ENCODE results near the gene EIF5B. TPM values are rescaled to one million over a fixed set of nuclear protein-coding genes. Genes with fewer than 3 reads are reported as not detected.

EIF5B gene
- total RNA-seq, 4 donors from 2014 or later = 19.4 to 40.7 (median 30.0) TPM

- Histone ChIP-seq H3K4me1 (peaks cover 0 to 8% (median 0%) of the 10 kb centered on the region in 3 donors), H3K27ac (no peak overlapping the region), H3K4me3 (no peak overlapping the region), H3K36me3 (peaks cover 4 to 100% (median 55%) of the 10 kb centered on the region in 3 donors), H3K9me3 (no peaks in the 10 kb centered on the region), H3K27me3 (no peaks in the 10 kb centered on the region)
- DNase-seq = no peak
- WGBS, 2 donors = 56 to 69% methylated on average over 3 of the region's 3 CpGs
- TF ChIP-seq CTCF (IDR thresholded peaks at IDR 0.05) (no peak), POLR2A (IDR thresholded peaks at IDR 0.05) (no peak)
- intact Hi-C loops (cut with DNase I) = no loop called here
Observed at GRCh38 chr2:99397266-99397920, 60.2 kb downstream of the EIF5B start.

GRCh38 chr2:99398303-99398702, 61.1 kb downstream of the EIF5B start:
- no peak overlapping the region for H3K27ac ChIP-seq
- no peak overlapping the region for H3K4me3 ChIP-seq
- WGBS, 2 donors = 87 to 90% methylated on average over 5 of the region's 5 CpGs
- no peaks in the 10 kb centered on the region for H3K27me3 ChIP-seq
- intact Hi-C loops (cut with DNase I) = no loop called here
- TF ChIP-seq CTCF (IDR thresholded peaks at IDR 0.05) = no peak
- no peaks in the 10 kb centered on the region for H3K9me3 ChIP-seq
- DNase-seq = no peak
- peaks cover 6 to 100% (median 56%) of the 10 kb centered on the region in 3 donors for H3K36me3 ChIP-seq
- peaks cover 0 to 8% (median 0%) of the 10 kb centered on the region in 3 donors for H3K4me1 ChIP-seq

- H3K27me3 ChIP-seq = no peaks in the 10 kb centered on the region
- H3K36me3 ChIP-seq = peaks cover 6 to 100% (median 50%) of the 10 kb centered on the region in 3 donors
- intact Hi-C loops (cut with DNase I) = no loop called here
- 30 to 75% methylated on average over 5 of the region's 5 CpGs for WGBS, 2 donors
- TF ChIP-seq CTCF (IDR thresholded peaks at IDR 0.05) = no peak
- TF ChIP-seq POLR2A (IDR thresholded peaks at IDR 0.05) = no peak
- H3K4me3 ChIP-seq = no peak overlapping the region
- no peak overlapping the region for H3K27ac ChIP-seq
- H3K9me3 ChIP-seq = no peaks in the 10 kb centered on the region
- no peak for DNase-seq
- H3K4me1 ChIP-seq = peaks cover 0 to 12% (median 0%) of the 10 kb centered on the region in 3 donors
Observed at GRCh38 chr2:99399063-99399462, 61.9 kb downstream of the EIF5B start.

GRCh38 chr2:99399795-99400194, 62.6 kb downstream of the EIF5B start:
- Histone ChIP-seq H3K4me3 (no peak overlapping the region), H3K36me3 (peaks cover 3 to 100% (median 51%) of the 10 kb centered on the region in 3 donors), H3K27me3 (no peaks in the 10 kb centered on the region), H3K9me3 (no peaks in the 10 kb centered on the region), H3K4me1 (peaks cover 0 to 20% (median 0%) of the 10 kb centered on the region in 3 donors), H3K27ac (no peak overlapping the region)
- no peak for TF ChIP-seq CTCF (IDR thresholded peaks at IDR 0.05)
- TF ChIP-seq POLR2A (IDR thresholded peaks at IDR 0.05) = no peak
- no peak for DNase-seq
- 54 to 88% methylated on average over 2 of the region's 2 CpGs for WGBS, 2 donors
- intact Hi-C loops (cut with DNase I) = no loop called here

GRCh38 chr2:99401841-99402240, 64.7 kb downstream of the EIF5B start:
- no peak for DNase-seq
- intact Hi-C loops (cut with DNase I) = no loop called here
- WGBS, 2 donors = 79% methylated on average over 4 of the region's 4 CpGs
- no peaks in the 10 kb centered on the region for H3K9me3 ChIP-seq
- no peaks in the 10 kb centered on the region for H3K27me3 ChIP-seq
- TF ChIP-seq CTCF (IDR thresholded peaks at IDR 0.05) = no peak
- TF ChIP-seq POLR2A (IDR thresholded peaks at IDR 0.05) = no peak
- peaks cover 3 to 100% (median 48%) of the 10 kb centered on the region in 3 donors for H3K36me3 ChIP-seq
- no peak overlapping the region for H3K27ac ChIP-seq
- peaks cover 0 to 29% (median 0%) of the 10 kb centered on the region in 3 donors for H3K4me1 ChIP-seq
- H3K4me3 ChIP-seq = no peak overlapping the region

Measured in esophagus squamous epithelium (tissue), 5 donors.